Mucosa of gallbladder (tissue), 1 donor: ENCODE results near the gene CEP19. TPM values are rescaled to one million over a fixed set of nuclear protein-coding genes. Genes with fewer than 3 reads are reported as not detected.

Source experiments
- DNase-seq: peaks from one replicate; pipeline ENCODE4 v3.0.0-alpha.2; 2020; ENCODE audit warnings: low spot score
- total RNA-seq: library from RNA; stranded (reverse); gene quantifications from one replicate; pipeline ENCODE4 v1.2.1, GENCODE V29; 2021
- donor health status: DM: no; HTN: no; CAD: no.

Gene CEP19
- total RNA-seq, 1 donor from 2014 or later, result 3.3 TPM

DNA sequence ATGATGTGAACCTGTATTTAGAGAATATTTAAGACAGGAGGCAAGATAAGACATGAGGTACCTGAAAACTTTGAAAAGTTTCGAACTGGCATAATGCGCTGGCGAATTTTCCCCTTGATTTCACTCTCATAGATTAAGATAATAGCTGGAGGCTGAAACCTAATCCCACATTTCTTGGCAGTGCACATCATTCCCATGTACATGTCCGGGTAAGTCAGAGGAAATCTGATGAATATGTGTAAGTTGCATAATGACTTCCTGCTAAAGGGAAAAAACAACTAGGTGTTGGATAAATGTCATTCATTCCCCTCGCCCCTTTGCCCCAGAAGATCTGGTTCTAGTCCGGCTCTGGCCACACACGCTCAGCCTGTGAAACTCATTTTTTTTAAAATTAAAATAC is 3.6 kb downstream of the CEP19 start:
- DNase-seq, result no peak

DNA sequence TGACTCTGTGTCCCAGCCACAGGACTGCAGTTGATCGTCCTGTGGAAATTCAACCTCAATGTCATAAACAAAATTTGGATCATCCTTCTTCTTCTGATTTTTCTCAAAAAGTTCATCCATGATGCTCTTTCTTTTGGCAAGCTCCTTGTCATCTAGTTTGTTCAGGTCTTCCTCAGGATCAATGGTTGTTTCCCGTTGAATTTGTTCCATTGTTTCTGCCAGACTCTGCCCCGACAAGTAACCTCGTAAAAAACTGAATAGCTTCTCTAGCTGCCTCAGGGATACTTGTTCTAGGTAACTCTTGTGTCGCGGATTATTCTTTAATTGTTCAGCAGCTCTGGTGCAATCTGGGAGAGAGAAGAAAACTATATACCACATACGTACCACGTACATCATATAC is 4.5 kb downstream of the CEP19 start:
- no peak for DNase-seq

DNA sequence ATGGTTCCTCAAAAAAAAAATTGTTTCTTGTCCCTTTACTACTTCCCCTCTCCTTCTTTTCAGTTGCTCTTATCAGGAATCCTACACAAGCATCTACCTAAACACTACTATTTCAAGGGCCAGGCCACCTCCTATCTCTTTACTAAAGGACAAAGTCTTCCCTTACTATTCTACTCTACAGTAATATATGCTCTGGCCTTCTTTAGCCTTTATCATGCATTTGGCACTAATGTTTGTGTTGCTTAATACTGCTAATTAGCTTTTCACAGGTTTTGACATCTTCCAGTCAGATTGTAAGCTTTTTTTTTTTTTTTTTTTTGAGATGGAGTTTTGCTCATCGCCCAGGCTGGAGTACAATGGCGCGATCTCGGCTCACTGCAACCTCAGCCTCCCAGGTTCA is 5.3 kb downstream of the CEP19 start:
- no peak for DNase-seq

DNA sequence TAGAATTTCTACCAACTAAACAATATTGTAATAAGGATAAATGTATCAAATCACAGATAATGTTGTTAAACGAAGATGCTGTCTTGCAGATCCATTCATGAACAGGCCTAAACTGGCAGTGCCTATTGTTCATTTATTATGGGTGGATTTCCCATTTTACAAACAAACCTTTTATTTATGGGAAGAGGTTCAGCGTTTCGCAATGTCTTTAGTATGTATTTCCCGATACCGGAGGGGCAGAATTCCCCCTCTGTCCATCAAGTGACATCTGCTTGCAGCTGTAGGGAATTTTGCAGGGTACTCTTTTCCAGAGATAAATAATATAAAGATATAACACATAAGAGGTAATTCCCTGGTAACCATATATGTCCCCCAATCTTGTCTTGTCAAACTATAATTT is 5.7 kb downstream of the CEP19 start:
- no peak for DNase-seq

DNA sequence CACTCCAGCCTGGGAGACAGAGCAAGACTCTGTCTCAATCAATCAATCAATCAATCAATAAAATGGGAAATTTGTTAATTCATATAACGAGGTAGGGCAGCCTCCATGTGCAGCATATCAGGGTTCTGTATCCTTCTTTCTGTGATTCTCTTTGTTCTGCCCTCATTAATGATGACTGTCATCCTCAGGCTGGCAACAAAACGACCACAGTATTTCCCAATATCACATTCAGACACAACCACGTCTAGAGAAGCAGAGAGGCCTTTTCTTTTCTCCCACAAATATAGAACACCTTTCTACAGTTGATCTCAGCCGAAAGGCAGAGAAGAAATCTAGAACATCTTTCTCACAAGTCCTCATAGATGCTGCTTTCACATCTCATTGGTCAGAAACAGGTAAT is 11.2 kb downstream of the CEP19 start:
- no peak for DNase-seq

DNA sequence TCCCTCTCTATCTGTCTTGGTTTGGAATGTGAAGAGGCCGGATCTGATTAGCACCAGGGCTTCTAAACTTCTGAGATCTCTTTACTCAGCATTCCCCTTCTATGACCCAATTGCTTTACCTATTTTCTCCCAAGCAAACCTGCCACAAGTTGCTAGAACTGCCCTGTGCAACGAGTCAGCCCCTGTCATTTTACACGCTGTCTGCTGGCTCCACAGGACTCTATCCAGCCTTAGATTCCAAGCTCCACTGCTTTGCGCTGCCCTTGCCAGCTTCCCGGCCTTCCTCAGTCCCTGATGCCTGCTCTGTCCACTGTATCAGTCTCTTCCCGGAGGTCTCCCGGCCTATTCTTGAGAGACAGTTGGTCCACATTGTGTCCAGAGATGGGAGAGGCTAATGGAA is 12.3 kb downstream of the CEP19 start:
- no peak for DNase-seq

DNA sequence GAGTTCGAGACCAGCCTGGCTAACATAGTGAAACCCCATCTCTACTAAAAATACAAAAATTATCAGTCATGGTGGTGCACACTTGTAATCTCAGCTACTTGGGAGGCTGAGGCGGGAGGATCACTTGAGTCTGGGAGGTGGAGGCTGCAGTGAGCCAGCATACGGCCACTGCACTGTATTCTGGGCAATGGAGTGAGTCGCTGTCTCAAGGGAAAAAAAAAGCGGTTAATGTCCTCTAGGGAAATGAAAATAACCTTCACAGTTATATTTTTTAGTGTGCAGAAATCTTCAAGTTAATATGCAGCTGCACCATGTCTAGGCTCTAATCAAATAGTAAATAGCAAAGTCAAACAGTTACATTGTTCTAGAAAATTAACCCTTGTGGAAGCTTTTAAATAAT is 14.8 kb downstream of the CEP19 start:
- DNase-seq, result no peak

DNA sequence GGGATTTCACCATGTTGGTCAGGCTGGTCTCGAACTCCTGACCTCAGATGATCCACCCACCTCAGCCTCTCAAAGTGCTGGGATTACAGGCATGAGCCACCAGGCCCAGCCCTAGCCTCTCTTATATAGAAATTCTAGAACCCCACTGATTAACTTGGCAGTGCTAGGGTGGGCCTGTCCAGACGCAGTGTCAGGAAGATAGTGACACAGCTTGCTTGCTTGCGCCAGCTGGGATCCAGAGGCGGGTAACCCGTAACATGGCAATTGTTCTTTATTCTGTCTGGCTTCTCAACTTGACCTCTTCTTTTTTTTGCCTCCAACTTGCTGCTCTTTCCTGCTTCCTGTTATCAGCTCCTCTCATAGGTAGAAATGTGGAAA is 16.2 kb downstream of the CEP19 start:
- no peak for DNase-seq

DNA sequence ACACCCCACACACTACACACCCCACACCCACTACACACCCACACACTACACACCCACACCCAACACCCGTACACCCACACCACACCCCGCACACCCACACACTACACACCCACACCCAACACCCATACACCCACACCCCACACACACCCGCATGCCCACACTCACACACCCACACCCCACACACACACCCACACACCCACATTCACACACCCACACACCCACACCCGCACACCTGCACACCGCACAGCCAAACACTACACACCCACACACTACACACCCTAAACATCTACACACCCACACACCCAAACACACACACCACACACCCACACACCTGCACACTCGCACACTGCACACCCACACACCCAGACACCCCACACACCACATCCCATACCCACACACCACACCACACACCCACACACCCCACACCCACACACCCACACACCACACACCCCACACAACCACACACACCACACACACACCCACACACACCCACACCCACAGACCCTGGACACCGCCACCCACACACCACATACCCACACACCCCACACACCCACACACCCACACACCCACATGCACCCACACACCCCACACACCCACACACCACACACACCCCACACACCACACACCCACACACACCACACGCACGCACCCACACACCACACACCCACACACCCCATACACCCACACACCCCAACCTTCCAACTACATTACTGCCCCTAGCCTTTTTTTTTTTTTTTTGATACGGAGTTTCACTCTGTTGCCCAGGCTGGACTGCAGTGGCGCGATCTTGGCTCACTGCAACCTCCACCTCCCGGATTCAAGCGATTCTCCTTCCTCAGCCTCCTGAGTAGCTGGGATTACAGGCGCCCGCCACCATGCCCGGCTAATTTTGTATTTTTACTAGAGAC is 16.9 kb downstream of the CEP19 start:
- no peak for DNase-seq

DNA sequence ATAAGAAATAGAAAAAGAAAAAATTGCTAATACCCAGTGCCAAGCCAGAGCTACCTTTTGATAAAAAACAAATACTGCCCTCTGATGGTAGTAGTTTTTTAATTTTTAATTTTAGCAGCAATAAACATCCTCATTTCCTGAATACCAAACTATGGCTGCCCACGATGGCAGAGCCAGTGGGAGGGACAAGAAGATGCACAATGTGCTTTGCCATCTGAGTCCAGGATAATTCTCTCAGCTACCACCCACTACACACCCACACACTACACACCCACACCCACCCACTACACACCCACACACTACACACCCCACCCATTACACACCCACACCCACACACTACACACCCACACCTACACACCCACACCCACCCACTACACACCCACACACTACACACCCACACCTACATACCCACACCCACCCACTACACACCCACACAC is 17.8 kb downstream of the CEP19 start:
- no peak for DNase-seq

DNA sequence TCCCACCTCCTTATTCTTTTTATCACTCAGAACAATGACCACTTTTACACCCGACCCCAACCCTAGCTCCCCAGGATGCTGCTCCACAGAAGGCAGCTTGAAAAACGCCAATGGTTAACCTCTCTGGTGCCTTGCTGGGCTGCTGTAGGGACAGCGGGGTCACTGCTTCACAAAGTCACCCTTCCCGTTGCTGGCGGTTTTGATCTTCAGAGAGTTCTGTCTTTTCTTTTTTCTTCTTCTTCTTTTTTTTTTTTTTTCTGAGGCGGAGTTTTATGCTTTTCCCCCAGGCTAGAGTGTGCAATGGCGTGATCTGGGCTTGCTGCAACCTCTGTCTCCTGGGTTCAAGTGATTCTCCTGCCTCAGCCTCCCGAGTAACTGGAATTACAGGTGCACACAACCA is 20.7 kb downstream of the CEP19 start:
- no peak for DNase-seq

DNA sequence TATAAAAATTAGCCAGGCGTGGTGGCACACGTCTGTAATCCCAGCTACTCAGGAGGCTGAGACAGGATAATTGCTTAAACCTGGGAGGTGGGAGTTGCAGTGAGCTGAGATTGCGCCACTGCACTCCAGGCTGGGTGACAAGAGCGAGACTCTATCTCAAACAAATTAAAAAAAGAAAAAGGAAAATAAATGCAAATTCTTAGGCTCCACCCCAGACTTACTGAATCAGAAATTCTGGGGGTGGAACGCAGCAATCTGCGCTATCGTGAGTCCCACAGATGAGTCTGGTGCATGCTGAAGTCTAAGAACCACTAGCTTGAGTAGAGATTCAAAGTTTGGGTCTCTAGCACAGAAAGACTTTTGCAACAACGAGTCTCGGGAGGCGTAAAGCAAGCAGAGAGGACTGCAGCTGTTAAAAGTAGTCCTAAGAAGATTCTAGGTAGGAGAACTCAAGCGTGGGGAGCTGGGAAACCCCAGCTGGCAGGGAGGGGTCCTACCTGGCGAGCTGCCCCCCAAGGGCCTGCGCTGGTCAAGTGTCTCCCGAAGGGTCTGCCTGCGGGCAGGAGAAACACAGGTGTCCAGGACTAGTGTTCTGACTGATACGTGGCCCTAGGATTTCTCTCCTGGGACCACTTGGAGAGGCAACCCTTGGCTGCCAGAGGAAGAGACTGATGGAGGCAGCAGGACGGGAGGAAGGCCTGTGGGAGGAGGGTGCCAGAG is 21.9 kb downstream of the CEP19 start:
- no peak for DNase-seq

DNA sequence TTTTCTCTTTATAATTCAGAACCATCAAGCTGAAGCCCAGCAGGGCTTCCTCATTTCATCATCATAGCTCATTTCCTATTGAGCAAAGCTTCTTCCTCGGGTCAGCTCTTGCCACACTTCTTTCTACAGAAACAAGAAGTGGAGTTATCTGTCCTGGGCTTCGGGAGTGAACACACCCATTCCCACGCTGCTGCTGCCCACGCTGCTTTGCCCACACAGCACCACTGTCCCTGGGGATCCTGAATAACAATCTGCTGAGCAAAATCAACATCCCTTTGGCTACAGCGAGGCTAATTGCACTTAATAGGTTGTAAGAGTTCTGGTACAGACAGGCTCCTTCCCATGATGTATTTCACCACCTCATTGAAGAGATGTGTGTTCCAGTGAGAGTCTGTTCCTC is 23.7 kb downstream of the CEP19 start:
- peak; percentile 28 for DNase-seq

DNA sequence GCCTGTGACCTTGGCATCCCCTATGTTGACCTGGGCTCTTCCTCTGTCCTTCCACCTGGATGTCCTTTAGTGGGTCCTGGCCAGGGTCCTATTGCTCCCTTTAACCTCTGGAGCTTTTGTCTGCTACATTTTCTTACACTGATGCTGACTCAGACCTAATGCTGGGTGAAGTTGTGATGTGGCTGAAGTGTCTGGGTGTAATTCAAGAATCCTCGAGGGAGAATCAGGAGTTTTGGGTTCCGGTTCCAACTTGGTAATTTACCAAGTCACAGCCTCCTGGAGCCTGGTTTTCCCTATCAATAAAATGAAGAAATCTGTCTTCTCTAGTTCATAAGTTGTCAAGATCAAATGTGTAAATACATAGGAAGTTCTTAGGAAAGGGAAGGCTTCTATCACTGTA is 25.6 kb downstream of the CEP19 start:
- DNase-seq, result no peak

DNA sequence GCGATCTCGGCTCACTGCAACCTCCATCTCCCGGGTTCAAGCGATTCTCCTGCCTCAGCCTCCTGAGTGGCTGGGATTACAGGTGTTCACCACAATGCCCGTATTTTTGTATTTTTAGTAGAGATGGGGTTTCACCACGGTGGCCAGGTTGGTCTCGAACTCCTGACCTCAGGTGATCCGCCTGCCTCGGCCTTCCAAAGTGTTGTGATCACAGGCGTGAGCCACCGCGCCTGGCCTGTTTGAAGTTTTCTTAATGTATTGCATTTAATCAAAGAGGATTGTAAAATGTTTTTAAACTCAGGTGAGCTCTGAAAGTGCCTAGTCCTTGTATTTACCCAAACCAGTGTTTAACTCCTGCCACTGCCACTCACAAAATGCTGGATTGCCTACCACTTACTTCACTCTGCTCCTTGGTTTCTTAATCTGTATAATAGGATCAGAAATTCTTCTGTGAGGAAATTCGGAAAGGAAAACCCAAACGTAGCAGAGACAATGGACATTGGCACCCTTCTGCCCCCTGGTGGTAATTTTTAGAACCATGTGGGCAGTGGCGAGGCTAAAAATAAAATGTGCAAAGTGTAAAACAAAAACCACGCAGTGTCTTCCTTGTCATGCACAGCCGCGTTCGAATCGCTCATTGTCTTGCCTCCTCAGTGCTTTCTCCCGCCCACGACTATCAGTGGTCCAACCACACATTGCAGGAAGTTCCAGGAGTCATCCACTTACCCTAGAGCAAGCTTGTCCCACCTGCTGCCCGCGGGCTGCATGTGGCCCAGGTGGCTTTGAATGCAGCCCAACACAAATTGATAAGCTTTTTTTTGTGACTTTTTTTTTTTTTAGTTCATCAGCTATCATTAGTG is 27.3 kb downstream of the CEP19 start:
- DNase-seq, result peak; percentile 69

DNA sequence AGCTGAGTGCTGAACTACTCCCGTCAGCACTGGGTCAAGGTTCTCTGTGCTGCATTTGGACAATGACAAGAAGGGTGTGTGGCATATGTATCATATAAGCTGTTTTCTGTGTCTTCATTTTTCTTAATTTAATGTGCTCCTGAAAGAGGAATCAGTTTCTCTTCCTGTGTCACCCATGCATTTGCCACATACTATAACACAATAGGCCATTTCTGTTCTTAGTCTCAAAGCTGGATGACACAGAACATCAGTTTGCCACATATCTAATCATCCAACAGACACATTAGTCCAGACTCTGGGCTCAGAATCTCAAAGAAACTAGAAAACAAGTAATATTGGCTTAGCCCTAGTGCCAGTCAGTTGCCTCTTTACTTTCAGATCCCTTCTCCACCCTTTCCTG is 34.1 kb downstream of the CEP19 start:
- DNase-seq, result no peak

DNA sequence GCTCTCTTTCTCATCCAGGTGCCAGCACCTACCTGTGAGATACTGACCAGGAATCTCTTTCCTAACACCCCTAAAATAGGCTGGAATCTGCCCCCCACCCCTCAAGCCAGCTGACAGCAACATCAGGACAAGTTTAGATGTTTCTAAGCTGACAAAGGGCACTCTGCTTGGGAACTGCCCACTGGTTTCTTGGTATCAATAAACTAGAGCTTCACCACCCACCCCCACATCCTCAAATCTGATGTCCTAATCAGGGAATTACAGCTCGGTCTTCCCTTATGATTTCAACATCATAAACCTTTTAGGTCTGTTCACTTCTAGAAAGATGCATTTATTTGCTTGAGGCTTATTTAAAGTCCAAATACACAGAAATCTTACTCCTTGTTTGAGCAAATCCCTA is 34.7 kb downstream of the CEP19 start:
- DNase-seq, result no peak

DNA sequence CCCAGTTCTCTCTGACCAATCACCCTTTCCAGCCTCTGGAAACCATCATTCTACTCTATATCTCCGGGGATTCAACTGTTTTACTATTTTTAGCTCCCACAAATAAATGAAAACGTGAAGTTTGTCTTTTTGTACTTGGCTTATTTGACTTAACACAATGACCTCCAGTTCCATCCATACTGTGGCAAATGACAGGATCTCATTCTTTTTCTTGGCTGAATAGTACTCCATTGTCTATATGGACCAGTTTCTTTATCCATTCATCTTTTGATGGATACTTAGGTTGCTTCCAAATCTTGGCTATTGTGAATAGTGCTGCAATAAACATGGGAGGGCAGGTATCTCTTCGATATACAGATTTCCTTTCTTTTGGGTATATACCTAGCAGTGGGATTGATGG is 38.4 kb downstream of the CEP19 start:
- no peak for DNase-seq

DNA sequence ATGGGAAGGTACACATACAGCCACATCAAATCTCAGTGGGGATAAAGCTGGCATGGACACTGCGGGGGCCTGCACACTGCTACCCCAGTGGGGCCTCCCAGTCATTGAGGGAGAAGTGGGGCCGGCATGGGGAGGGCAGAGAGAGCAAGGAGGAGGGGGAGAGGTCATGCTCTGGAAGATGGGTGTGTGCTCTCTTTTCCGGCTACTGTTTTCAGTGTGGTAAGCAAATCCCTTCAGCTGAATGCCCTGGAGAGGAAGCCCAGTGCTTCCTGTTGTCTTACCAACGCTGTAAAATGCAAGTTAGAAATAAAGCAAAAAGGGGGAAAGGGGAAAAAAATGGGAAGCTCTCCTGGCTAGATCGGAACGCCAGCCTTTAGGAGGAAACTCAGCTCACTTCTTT is 41.7 kb downstream of the CEP19 start:
- DNase-seq, result no peak

DNA sequence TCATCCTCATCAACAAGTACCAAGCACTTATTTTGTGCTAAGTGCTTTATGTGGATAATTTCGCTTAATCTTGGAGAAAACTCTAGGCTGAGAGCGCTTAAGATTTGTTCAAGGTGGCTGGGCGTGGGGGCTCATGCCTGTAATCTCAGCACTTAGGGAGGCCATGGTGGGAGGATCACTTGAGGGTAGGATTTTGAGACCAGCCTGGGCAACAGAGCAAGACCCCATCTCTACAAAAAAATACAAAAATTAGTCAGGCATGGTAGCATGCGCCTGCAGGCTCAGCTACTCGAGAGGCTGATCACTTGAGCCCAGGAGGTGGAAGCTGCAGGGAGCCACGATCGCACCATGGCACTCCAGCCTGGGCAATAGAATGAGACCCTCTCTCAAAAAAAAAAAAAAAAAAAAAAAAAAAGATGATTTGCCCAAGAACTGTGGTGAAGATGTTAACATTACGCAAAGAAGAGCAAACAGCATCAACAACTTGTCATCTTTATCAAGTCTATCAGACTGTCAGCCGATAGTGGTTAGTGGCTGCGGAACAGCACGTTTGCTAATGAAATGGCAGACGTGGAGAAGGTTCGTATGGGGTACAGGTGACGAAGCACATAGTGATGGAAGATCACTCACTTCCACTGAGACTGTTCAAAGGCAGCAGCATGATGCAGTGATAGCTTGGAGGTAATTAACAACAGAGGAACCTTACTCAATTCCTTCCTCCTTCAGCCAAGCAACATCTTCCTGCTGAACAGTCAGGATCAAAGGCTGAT is 44.8 kb downstream of the CEP19 start:
- no peak for DNase-seq

DNA sequence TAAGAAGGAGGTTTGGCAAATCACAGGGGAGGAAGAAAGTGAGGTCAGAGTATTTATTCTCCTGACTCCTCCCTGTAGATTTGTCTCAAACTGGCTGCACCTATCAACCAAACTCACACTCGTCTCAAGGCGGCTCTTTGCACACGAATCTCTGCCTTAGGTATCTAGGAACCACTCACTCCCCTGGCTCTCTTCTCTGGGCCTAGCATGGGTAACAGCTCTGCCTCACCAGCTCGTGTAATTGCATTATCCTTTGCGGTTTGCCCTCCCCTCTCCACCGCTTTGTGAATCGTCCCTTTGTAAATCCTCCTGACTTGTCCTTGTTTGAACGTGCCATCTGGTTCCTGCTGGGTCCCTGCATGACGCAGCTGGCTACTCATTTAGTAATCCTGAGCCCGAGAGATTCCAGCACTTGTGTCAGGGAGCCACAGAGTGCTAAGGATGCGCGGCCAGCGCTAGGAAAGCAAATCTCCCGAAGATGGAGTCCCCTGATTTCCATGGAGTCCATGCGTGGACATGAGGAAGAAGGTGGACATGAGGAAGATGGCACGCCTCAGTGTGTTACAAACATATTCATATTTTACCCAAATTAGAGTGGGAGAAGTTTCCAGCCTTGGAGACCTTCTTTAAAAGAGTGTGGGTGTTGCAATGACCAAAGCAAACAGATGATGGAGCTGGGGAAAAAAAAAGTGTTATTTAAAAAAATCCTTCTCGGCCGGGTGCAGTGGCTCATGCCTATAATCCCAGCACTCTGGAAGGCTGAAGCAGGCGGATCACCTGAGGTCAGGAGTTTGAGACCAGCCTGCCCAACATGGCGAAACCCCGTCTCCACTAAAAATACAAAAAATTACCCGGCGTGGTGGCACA is 45.8 kb downstream of the CEP19 start:
- DNase-seq, result no peak
